Dedifferentiated amniotic fluid mesenchymal stem cell (primary cell): Measurements from ENCODE around the gene NXPE1.

Experiments
- DNase-seq: peaks from one replicate; pipeline ENCODE4 v3.0.0-alpha.2; 2016; ENCODE audit errors: extremely low spot score

The NXPE1 gene

GRCh38 chr11:114562166-114562916 lies 2.7 kb upstream of the NXPE1 start:
- DNase-seq = no peak

- DNase-seq = no peak
Measured at GRCh38 chr11:114556135-114556534, 3.5 kb downstream of the NXPE1 start.

GRCh38 chr11:114553642-114554041 lies 6.0 kb downstream of the NXPE1 start:
- DNase-seq = no peak

- DNase-seq = no peak
Measured at GRCh38 chr11:114551060-114551459, 8.6 kb downstream of the NXPE1 start.

GRCh38 chr11:114525682-114526081 lies 34.0 kb downstream of the NXPE1 start:
- no peak for DNase-seq

GRCh38 chr11:114524122-114524521 lies 35.6 kb downstream of the NXPE1 start:
- DNase-seq = no peak

GRCh38 chr11:114522818-114523217 lies 36.9 kb downstream of the NXPE1 start:
- DNase-seq = no peak

- DNase-seq = no peak
Measured at GRCh38 chr11:114511538-114511937, 48.1 kb downstream of the NXPE1 start.

GRCh38 chr11:114511079-114511478 lies 48.6 kb downstream of the NXPE1 start:
- DNase-seq = no peak

GRCh38 chr11:114501901-114502300 lies 57.8 kb downstream of the NXPE1 start:
- DNase-seq = no peak

- no peak for DNase-seq
Measured at GRCh38 chr11:114499756-114500155, 59.9 kb downstream of the NXPE1 start.

- no peak for DNase-seq
Measured at GRCh38 chr11:114496915-114497314, 62.8 kb downstream of the NXPE1 start.

- no peak for DNase-seq
Measured at GRCh38 chr11:114483929-114484328, 75.8 kb downstream of the NXPE1 start.

- DNase-seq = no peak
Measured at GRCh38 chr11:114482114-114482513, 77.6 kb downstream of the NXPE1 start.

- DNase-seq = no peak
Measured at GRCh38 chr11:114479331-114479730, 80.3 kb downstream of the NXPE1 start.

GRCh38 chr11:114478768-114479167 lies 80.9 kb downstream of the NXPE1 start:
- no peak for DNase-seq

GRCh38 chr11:114478001-114478410 lies 81.7 kb downstream of the NXPE1 start:
- no peak for DNase-seq

- DNase-seq = no peak
Measured at GRCh38 chr11:114472661-114473060, 87.0 kb downstream of the NXPE1 start.
